GM18499 (cell line): ENCODE measurements around the gene CTR9.

ENCODE experiments used
- ATAC-seq: cut with Tn5 transposase; IDR thresholded peaks from one replicate; pipeline ENCODE4 v1.9.1; 2021; ENCODE audit warnings: moderate number of reproducible peaks; ENCODE audit not compliant: insufficient read depth, unreplicated experiment

CTR9 gene

DNA sequence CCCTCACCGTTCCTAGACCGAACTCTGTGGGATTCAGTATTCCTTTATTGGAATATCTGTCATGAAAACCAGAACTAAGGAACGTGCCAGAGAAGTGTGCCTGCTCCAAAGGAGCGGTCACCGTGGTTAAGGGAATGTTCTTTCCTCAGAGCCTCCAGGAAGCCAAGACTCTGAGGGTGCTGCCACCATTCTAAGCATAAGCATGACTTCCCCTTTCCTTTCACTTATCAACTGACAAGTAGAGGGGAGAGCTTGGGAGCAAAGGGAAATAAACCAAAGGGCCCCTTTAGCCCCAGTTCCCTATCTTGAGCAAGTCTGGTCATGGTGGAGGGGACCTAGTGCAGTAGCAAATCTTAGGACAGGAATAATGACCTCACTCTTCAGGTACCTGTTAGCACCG, 26.8 kb downstream of the CTR9 start:
- no peak for ATAC-seq

DNA sequence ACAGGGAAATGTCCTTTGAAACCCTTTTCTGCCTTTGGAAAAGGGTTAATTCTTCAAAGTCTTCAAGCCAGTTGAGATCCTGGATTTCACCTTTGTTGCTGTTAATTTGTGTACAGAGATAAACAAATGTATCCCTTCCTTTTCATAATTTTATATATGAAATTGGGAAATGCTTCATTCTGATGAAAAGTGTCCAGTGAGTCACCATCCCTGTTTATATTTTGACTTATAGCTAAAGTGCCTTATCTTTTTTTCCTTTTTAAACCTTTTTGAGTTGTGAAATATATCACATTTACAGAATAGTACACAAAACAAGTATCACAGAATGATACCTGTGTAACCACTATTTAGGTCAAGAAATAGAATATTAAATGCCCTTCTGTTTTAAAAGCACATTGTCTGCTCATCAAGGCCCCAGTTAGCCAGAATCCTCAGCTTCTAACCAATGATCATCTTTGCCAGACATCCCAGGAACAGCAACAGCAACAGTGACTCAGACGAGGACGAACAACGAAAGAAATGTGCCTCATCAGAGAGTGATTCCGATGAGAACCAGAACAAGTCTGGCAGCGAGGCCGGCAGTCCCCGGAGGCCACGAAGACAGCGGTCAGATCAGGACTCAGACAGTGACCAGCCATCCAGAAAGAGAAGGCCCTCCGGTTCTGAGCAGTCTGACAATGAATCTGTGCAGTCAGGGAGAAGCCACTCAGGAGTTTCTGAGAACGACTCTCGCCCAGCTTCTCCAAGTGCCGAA, 27.3 kb downstream of the CTR9 start:
- ATAC-seq, result no peak

DNA sequence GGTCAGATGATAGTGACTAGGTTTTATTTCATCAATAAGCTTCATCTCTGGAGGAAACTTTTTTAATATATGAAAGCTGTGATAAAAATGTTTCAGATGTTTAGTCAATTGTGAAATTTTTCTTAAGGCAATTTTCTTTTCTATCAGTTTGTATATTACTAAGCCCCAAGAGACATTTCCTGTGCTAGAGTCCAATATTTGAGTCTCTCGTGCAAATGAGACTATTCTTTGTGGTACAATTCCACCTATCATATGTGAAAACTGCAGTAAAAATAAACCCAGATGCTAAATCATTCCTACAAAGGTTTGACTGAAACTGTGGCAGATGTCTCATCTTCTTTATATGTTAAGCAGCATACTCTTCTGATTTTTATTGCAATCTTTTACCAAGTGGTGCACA, 28.0 kb downstream of the CTR9 start:
- no peak for ATAC-seq

DNA sequence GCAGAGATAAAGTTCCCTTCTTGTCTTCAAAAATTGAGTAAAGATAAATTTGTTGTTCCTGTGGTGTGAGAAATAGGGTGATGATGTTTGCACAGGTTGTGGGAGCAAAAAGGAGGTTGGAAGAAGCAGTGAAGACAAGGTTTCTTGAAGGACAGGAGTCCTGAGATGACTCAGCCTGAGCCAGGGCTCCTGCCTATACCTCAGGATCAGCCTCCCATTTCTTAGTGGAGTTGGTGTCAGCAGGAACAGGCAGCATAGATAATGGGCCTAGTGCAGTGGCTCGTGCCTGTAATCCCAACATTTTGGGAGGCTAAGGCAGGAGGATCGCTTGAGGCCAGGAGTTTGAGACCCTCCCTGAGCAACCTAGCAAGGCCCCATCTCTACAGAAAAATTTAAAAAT, 29.0 kb downstream of the CTR9 start:
- ATAC-seq, result no peak

DNA sequence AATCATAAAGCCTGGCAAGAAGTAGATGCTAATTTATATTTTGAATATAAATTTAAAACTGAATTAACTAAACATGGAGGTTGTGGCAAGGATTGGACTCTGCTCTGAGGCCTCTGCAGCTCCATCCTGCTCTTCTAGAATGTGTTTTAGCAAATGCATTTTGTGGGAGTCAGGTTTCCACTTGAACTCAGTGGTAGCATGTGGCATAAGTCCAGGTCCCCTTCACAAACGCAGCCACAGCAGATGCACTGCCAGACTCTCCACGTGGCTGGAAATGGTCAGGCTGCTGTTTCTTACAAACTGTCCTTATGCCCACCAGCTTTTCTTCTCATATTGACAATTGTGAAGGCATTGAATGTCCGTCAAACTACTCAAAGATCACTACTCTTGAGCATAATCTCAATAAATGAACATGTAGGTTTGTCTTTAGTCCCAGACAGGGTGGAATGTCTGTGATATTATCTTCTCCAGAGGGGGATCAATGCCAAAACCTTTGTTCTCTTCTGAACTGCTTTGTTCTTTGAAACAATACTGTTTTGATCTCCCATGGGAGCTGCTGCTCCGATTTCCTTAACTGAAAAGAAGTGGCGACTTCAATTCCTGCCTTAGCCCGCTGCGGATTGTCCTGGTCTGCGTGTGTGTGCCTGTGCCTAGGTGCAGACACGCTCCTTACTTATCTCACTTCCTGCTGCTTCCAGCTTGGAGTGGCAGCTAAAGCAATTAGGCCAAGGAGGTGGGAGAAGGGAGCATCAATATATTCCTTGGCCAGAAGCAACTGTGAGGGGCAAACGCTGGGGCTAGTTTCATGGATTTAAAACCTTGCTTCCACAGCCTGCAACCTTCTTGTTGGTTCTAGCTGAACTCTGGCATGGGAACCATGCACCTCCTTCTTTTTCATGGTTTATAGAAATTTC, 33.4 kb downstream of the CTR9 start:
- ATAC-seq, result no peak

DNA sequence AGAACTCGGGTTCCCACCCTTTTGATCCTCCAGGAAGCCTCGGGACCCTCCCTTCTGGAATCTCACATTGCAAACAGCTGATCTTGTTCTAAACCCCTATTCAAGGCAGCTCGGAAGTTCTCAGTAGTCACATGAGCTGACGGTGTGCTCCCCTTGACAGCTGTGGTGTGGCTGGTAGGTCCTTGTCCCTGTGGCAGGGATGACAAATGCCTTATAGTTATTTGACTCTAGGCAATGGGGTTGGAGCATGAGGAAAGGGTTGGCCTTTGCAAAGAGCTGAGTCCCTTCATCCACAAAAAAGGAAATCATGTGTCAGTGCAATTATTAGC, 34.1 kb downstream of the CTR9 start:
- no peak for ATAC-seq

DNA sequence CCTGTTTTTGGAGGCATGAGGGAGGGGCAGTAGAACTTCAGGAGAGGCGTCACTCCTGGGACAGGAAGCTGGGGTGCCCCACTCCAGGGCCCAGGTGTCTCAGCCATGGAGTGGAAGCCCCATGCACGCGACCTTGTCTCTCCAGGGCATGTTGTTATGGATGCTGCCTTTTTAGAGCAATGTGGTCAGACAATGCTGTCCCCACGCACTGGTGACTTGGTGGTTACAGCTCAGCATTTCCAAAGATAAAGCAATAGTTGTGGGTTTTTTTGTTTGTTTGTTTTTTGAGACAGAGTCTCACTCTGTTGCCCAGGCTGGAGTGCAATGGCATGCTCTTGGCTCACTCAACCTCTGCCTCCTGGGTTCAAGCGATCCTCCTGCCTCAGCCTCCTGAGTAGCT, 35.4 kb downstream of the CTR9 start:
- no peak for ATAC-seq

DNA sequence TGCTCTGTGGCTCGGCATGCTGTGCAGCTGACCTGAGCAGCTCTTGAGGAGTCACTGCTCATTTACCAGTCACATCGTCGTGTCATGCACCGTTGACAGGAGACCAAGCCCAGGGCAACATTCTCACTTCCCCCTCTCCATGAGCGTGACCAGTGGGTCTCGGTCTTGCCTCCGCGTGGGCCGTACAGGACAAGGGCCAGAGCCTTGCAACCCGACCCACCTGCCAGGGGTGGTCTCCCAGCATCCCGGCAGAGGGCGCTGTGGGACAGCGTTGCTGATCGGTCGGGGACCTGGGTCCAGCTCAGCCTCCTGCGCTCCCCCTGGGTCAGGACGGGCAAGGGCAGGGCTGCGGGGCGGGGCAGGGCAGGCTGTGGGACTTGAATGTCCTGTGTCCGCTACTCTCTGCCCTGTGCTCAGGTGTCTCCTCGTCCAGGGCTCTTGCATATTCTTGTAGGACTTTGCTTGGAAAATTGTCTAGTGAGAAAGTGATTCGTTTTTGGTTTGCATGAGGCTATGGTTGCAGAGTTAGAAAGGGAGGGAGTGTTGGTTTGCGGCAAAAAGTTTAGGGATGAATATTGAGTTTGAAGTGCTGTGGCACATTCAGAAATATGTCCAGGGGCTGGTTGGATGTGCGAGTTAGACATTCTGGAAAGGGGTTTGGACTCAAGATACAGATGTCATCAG, 41.5 kb downstream of the CTR9 start:
- ATAC-seq, result no peak

DNA sequence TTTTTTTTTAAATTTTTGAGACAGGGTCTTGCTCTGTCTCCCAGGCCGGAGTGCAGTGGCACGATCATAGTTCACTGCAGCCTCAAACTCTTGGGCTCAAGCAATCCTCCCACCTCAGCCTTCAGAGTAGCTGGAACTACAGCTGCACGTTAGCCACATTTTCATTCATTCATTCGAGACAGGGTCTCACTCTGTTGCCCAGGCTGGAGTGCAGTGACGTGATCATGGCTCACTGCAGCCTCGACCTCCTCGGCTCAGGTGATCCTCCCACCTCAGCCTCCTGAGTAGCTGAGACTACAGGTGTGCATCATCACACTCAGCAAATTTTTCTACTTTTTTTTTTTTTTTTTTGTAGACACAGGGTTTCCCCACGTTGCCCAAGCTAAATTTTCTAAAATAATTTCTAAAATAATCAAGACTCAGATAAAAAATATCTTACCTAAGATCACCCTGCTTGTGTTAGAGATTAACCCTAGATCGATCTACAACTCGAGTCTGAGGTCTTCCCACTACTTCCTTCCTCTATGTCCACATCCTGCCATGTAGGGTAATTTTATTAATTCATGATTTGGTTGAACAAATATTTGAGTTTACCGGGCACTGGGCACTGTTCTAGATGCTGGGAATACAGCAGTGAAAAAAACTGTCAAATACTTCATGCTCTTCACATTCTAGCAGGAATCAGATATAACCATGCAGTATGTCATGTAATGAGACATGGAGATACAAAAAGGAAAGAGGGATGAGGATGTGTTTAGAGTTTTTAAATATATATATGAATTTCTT, 42.6 kb downstream of the CTR9 start:
- ATAC-seq, result no peak

DNA sequence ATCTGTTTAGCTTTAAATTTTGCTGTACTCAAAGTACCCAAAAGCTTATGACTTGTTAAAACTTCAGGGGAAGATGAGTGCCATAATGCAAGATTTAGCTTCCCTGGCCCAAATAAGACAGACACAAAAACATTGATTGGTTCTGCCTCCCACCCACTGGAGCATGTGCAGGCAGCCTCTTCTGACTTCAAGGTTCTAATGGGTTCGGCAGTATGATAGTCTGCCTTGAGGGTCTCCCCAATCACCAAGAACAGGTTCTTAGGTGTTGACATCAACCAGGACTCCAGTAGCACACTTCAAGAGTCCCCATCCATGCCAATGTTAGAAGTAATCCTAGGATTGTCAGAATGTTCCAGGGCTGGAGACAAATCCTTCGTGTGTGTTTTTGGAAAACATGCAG, 45.1 kb downstream of the CTR9 start:
- no peak for ATAC-seq

DNA sequence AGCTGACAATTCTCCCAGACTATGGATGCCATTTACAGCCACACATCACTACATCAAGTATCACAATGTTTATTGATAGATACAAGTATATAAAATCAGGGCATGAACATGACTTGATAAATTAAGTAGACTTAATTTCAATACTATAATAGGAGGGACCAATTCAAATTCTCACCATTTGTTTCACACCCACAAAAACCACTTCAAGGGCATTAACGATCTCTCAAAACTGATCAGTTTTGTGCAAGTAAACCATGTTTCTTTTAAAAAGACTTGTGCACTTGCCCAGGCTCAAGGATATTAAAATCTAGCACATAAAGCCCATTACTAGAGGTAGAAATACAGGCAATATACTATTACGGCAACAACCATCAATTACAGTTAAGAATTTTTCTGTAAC, 46.0 kb downstream of the CTR9 start:
- ATAC-seq, result no peak

DNA sequence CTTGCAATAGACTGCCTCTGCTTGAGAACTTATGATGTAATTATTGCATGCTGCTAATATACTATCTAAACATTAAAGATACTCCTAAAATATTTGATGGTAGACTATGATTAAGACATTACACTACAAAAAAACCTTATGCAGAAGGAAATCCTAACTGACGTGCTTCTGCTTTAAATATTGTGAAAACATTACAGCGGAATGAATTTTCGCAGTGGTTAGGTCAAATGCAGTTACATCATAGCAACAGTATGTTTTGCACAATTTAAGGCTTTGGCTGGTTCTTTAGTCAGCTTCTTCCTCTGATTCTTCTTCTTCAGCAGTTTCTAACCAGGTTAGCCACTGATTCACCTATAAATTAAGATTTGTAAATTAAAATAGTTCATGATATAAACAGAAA, 46.5 kb downstream of the CTR9 start:
- no peak for ATAC-seq

DNA sequence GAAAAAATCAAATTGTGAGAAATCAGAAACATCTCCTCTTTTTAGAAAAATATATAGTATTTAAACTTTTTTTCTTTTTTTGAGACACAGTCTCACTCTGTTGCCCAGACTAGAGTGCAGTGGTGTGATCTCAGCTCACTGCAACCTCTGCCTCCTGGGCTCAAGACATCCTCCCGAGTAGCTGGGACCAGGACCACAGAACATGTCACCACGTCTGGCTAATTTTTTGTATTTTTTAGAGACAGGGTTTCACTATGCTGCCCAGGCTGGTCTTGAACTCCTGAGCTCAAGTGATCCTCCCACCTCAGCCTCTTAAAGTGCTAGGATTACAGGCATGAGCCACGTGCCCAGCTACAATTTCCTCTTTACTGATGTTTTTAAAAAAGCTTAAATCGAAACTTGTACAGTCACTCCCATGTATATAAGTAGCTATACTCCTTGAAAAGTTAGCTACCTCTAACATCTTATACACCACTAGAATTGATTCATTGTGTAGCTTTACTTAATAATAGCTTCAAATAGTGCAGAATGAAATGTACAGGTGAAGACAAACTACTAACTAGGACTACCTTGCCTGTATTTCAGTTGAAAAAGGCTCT, 47.4 kb downstream of the CTR9 start:
- ATAC-seq, result no peak

DNA sequence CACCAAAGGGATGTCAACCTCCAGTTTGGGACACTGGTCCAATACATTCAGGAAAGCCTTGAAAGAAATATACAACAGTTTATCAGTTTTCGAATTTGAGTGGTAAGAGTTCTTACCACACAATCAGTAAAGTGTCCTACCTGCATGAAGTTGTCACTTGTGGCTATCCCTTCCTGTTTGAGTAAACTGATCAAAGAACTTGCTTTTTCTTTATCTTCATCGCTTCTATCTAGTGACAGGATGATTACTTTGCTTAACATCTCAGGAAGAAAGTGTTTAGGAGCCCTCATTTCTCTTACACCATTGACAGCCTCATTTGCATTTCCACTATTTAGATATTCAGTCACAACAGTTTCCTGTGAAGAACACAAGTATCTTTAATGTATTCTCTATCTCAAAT, 49.2 kb downstream of the CTR9 start:
- no peak for ATAC-seq

DNA sequence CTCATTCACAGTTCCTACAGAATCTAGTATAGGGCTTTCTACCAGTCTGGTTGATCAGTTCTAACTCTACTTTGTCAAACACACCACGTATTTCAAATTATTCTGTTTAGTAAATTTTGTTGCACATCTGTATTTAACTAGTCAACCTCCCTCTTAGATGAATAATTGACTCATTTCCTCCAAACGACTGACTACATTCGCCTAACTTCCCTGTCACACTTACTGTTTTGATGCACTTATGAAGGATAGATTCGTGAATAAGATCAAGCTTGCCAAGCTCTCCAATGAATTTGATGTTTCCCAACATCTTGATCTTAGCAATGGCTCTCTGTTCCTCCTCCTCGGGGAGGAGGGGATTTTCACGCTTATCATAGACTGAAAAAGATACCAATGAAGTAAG, 52.6 kb downstream of the CTR9 start:
- ATAC-seq, result no peak

DNA sequence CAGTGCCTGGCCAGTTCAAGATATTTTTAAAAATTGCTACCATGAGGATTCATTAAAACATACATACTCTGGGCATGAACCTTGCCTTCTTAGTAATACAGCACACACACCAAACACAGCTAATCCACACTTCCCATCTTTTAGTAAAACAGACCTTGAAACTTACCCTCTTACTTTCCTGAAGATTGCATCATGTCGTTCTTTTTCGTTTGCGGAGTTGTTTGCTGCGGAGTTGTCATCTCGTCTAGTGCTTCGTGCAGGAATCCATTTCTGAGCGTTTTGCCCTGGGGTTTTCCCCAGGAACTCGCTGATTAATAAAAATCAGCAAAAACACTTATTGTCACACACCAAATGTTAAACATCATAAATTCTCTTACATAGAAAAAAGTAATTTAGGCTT, 54.7 kb downstream of the CTR9 start:
- ATAC-seq, result no peak

DNA sequence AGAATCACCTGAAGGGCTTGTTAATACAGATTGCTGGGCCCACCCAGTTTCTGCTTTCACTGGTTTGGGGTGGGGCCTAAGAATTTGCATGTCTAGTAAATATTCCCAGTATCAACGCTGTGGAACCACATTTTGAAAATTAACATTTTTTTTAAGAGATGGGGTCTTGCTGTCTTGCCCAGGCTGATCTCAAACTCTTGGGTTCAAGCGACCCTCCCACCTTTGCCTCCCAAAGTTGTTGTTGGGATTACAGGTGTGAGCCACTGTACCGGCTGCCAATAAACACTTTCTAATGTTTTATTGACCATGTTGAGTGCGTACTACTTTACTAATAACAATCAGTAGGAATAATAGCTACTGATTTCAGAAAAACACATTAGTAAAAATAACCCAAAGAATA, 55.2 kb downstream of the CTR9 start:
- ATAC-seq, result no peak

DNA sequence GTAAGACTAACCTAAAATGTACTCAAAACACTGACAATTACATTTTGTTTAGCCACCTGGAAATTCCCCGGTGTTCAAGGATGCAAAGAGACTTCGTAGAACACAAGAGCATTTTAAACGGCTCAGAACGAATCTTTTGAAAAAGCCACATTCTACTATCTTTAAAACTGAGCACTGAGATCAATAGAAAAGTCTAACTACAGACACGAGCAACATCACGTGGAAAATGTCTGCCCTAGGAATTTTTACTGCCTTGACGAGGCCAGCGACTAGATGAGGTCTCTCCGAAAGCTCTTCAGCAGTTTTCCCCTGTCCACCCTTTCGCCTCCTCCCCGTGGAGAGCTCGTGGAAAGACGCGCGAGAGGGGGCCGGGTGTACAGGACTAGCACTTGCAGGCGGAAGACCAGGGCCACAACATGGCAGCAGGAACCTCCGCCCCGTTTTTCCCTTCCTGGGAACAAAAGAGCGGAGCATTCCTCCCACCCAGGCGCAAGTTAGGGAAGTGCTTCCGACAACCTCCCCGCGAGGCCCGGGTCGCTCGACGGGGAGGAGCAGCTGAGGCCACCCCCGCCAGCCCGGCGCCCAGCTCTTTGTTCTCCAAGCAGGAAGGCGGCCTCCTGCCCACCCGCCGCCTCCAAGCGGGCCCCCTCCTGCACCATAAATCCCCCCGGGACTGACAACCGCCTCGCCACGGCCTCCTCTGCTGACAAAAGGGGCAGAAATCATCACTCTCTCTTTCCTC, 56.6 kb downstream of the CTR9 start:
- ATAC-seq, result no peak

DNA sequence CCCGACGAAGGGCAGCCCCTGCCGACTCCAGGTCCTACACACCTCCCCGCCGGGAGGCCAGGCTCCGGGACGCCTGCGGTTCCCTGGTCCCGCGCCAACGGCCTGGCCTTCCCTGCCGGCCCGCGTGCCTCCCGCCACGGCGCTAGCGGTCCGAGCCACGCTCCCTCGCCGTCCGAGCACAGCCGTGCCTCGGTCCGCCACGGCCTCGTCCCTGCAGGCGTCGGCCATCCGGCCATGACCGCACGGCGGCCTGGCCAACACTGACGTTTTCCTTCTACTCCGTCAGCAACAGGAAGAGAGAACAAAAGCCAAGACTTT, 57.1 kb downstream of the CTR9 start:
- no peak for ATAC-seq
